A673 (cell line): ENCODE measurements around the gene SH3GL3.

Experiments used
- CTCF ChIP-seq: fragments of 300-800, 200-600 bp; sonication (generic); conservative IDR thresholded peaks from 2 replicates; pipeline ENCODE4 v1.5.1; 2017; ENCODE audit warnings: low read depth, mild to moderate bottlenecking, antibody characterized with exemption, low read length, moderate library complexity, mixed read lengths
- EZH2 ChIP-seq: fragments of 200-600 bp; sonication (generic); IDR thresholded peaks from 2 replicates; pipeline ENCODE4 v1.6.1; 2017; ENCODE audit warnings: borderline replicate concordance, low read depth, mild to moderate bottlenecking, mixed read lengths, antibody characterized with exemption, low read length; ENCODE audit not compliant: poor library complexity, severe bottlenecking

GRCh38 chr15:83486363-83486762, 39.2 kb downstream of the SH3GL3 start:
- TF ChIP-seq EZH2: no peak
- TF ChIP-seq CTCF: no peak
